NCI-H1105 (cell line): ENCODE data around the gene TC2N.
A peak's percentile ranks its signal among the peaks of the same experiment; 100 is the strongest.
"Not testable (repeated sequence)": the region's sequence is repeated elsewhere in the genome, so short reads cannot be mapped to it uniquely, and the experiment has no call there.

Source experiments
- DNase-seq: peaks from one replicate; lab custom pipeline; 2025; lab: John Stamatoyannopoulos, UW

Gene TC2N

GRCh38 chr14:91835197-91835919 lies 32.0 kb downstream of the TC2N start:
- DNase-seq = peak; percentile 30

DNA sequence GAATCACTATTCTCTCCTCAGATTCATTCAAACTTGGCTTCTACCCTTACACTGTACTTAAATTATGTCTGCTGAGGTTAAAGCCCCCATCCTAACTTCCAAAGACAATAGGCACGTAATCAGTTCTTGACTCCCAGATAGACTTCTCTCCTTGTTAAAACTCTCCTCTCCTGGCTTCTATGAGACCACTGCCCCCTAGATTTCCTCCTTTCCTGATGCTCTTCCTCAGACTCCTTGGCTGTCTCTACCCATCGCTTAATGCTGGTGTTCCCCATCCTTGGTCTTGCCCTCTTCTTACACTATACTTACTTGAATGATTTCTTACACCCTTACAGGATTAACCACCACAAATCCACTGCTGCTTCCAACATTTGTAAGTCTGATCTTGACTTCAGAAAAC lies 32.8 kb downstream of the TC2N start:
- DNase-seq = no peak

DNA sequence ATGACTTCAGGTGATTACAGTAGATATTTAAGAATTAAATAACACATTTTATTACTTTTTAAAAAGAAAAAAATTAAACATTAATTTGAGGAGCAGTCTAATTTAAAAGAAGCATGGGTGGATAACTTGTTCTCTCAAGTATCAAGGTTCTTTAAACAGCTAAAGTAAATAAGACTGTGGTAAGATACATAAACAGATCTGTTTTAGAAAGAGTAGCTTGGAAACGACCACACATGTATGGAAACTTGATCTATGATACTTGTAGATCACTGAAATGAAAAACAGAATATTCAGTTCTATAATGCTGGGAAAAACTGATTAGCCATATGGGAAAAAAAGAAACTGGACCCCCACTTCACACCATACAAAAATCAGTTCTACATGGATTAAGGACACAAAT lies 36.0 kb downstream of the TC2N start:
- no peak for DNase-seq

DNA sequence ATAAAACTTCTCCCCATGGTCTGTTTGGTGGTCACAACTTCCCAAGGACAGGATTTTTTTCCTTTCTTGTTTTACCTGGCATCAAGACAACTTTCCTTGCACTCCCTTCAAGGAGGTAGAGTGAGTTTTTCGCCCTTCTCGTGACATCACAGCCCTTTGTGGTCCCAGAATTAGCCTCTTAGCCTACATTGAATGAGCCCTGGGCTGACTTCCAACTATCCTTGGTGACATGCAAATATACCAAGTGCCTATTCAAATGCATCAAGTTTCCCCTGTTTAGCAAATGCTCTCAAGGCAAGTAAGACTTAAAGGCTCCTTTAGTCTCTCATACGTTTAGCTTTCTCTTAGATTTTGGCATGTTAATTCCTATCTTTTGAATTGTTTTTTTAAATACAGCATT lies 36.6 kb downstream of the TC2N start:
- DNase-seq = peak; percentile 88

DNA sequence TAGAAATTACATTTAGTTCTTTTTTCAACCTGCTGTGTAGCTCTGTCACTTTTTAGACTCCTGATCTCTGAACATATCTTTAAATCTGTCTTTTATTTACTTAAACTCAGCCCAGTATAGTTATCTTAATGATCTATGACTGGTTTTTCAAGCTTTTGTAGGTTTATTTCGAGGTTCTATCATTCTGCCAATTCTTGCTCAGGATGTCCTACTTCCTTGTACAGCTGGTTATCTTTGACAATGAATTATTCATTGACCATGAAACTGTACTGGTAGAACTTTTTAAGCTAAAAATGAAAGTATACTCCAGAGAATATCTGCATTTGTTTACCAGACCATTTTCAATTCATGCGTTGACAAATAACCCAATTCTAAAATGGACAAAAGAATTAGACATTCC lies 37.8 kb downstream of the TC2N start:
- DNase-seq = no peak

GRCh38 chr14:91827746-91828145 lies 39.6 kb downstream of the TC2N start:
- DNase-seq = no peak

- no peak for DNase-seq
Observed at GRCh38 chr14:91817566-91818325, 49.6 kb downstream of the TC2N start.

DNA sequence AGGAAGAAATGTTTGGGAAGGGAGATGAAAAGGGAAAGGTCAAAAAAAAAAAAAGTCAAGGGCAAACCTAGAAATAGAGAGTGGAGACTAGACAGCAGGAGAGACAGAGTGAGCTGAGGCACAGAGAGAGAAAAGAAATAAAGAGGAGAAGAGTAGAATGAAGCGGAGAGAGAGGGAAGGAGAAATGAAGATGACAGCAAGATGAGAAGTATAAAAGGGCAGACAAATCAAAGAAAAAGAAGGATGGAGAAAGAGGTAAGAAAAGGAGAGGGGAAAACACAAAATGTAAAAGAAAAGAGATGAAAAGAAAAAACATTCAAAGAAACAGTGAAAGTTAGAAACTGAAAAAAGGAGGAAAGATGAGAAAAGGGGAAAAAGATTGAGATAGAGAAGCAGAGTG lies 53.0 kb downstream of the TC2N start:
- DNase-seq = no peak

- no peak for DNase-seq
Observed at GRCh38 chr14:91810699-91811098, 56.6 kb downstream of the TC2N start.

DNA sequence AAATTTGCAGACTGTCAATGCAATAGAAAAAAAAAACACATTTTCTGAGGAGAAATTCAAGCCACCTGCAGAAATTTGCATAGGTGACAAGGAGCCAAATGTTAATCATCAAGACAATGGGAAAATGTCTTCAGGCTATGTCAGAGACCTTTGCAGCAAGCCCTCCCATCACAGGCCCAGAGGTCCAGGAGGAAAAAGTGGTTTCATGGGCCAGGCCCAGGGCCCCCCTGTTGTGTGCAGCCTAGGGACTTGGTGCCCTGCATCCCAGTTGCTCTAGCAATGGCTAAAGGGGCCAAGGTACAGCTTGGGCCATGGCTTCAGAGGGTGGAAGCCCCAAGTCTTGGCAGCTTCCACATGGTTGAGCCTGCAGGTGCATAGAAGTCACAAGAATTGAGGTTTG lies 60.6 kb downstream of the TC2N start:
- DNase-seq = no peak

DNA sequence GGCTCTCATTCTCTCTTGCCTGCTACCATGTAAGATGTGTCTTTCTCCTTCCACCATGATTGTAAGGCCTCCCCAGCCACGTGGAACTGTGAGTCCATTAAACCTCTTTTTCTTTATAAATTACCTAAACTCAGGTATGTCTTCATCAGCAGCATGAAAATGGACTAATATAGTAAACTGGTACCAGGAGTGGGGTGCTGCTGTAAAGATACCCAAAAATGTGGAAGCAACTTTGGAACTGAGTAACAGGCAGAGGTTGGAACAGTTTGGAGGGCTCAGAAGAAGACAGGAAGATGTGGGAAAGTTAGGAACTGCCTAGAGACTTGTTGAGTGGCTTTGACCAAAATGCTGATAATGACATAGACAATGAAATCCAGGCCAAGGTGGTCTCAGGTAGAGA lies 61.2 kb downstream of the TC2N start:
- DNase-seq = not testable (repeated sequence)

DNA sequence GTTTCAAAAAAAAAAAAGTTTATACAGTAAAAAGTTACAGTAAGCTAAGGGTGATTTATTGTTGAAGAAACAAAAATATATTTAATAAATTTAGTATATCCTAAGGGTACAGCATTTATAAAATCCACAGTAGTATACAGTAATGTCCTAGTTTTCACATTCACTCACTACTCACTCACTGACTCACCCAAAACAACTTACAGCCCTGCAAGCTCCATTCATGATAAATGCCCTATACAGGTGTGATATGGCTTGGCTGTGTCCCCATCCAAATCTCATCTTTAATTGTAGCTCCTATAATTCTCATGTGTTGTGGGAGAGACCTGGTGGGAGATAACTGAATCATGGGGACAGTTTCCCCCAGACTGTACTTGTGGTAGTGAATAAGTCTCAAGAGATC lies 61.7 kb downstream of the TC2N start:
- no peak for DNase-seq

DNA sequence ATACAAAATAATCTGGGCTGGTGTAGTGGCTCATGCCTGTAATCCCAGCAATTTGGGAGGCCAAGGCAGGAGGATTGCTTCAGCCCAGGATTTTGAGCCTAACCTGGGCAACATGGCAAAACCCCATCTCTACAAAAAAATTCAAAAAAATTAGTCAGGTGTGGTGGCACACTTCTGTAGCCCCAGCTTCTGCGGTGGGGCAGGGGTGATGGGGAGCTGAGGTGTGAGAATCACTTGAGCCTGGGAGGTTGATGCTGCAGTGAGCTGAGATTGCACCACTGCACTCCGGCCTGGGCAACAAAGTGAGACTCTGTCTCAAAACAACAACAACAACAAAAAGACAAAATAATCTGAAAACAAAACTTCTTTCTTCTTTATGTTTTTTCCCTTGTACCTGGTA lies 66.0 kb downstream of the TC2N start:
- no peak for DNase-seq

- DNase-seq = no peak
Observed at GRCh38 chr14:91796617-91797347, 70.6 kb downstream of the TC2N start.

GRCh38 chr14:91793704-91794103 lies 73.6 kb downstream of the TC2N start:
- no peak for DNase-seq

GRCh38 chr14:91786188-91786587 lies 81.1 kb downstream of the TC2N start:
- DNase-seq = no peak

- DNase-seq = no peak
Observed at GRCh38 chr14:91780452-91780851, 86.9 kb downstream of the TC2N start.

DNA sequence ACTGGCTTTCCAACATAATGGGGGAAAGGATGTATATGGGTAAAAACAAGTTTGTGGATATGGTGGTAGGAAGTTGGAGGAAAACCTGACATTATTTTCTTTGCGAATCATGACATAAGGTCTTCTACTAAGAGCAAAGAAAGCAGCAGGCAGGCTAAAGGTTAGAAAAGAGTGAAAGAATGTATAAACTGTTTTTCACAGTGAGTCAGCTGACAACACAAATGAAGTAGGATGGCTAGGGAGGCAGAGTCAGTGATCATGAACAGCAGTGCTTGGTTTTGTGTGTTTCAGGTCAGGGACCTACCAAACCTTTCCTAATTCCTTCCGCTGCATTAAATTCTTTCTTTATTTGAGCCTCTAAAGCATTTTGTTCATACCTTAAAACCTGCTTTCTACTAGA lies 89.1 kb downstream of the TC2N start:
- DNase-seq = no peak

DNA sequence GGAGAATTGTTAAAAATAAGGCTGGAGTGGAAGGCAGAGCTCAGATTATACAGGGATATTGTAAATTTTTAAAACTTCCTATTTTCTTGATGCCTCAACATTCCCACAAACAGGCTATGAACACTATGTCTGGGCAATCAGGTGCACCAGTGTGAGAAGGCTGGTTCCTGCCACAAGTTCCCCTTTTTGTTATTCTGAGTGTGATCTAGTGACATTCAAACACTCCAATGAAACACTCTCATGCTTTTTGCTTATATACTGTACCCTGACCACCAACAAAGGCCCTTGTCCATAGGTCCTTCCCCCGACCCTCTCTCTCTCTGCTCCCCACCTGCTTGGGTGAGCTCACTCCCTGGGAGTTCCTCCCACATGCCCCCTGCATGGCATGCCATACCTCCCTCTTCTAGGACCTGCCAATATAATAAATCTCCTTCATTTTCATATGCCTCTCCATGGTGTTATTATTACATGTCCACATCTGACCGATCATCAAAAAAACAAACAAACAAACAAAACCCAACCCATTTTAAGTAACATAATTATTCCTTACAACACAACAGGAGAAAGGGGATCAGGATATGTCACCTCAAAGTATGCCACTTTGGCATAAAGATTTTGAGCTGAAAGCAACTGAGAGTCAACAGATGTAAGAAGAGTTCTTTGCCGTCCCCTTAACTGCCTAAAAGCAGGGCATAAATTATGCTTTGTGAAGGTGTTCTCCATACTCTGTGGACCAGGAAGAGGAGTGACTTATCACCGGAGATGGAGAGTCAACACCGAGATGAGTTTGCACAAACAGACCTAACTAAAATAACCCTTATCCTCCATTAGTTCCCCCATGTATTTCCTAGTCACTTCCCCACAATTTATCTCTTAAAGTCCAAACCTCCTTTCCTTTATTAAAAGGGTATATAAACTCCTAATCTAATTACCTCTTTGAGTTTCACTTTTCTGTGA lies 92.9 kb downstream of the TC2N start:
- no peak for DNase-seq

- no peak for DNase-seq
Observed at GRCh38 chr14:91770185-91770584, 97.2 kb downstream of the TC2N start.

DNA sequence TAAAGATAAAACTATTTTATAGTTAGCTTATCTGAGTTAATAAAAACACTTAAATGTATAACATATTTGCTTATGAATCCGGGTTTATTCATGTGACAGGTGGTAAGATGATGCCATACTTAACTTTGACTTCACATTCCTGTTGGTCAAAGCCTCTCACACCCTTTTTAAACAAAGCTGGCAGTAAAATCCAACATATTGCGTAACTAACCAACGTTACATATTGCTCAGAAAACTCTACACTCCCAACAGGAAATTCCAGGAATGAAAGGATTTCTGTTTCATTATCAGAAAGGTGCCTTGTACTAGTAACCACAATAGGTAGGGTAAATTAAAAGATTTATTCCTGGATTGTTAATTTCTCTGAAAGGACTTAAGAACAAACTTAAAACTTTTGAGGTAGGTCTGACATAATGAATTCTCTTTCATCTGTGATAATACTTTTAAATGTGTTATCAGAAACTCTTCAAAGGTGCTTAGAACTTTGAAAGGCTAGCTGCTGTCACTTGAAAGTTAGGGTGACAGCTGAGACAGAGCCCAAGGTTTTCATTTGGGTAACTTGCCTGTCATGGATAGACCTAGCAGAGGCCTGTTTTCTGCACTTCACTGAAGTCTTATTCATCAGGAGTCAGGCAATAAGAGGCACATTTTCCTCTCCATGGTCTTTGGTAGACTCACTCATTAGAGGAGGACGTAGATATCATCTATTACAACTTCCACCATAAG lies 111.6 kb downstream of the TC2N start:
- no peak for DNase-seq
